KMS-11 (cell line): ENCODE data around the gene NPIPB2.
"Not testable (repeated sequence)": the region's sequence is repeated elsewhere in the genome, so short reads cannot be mapped to it uniquely, and the experiment has no call there.

ENCODE experiments used
- H2AFZ ChIP-seq: fragments of 200-600 bp; sonication (generic); 2 replicates; pipeline ENCODE4 v1.6.1; 2016; ENCODE audit warnings: antibody characterized with exemption, mixed run types, low read depth
- H3K27ac ChIP-seq: fragments of 200-600 bp; sonication (generic); 2 replicates; pipeline ENCODE4 v1.6.1; 2016; ENCODE audit warnings: mild to moderate bottlenecking, mixed run types
- H3K27me3 ChIP-seq: fragments of 200-600 bp; sonication (generic); 2 replicates; pipeline ENCODE4 v1.6.1; 2017; ENCODE audit warnings: mild to moderate bottlenecking, low read depth, mixed run types, moderate library complexity; ENCODE audit not compliant: insufficient read depth
- H3K36me3 ChIP-seq: fragments of 200-600 bp; sonication (generic); 2 replicates; pipeline ENCODE4 v1.6.1; 2017; ENCODE audit warnings: mild to moderate bottlenecking, mixed run types; ENCODE audit not compliant: insufficient read depth
- H3K4me1 ChIP-seq: fragments of 200-600 bp; sonication (generic); 2 replicates; pipeline ENCODE4 v1.6.1; 2016; ENCODE audit warnings: mild to moderate bottlenecking, low read depth, mixed run types; ENCODE audit not compliant: poor library complexity, severe bottlenecking
- H3K4me2 ChIP-seq: fragments of 200-600 bp; sonication (generic); 2 replicates; pipeline ENCODE4 v1.7.0; 2016; ENCODE audit warnings: mild to moderate bottlenecking, mixed run types
- H3K4me3 ChIP-seq: fragments of 200-600 bp; sonication (generic); IDR thresholded peaks from 2 replicates; pipeline ENCODE4 v1.6.1; 2017; ENCODE audit warnings: low read depth, low read length, mixed read lengths; ENCODE audit not compliant: insufficient read depth
- H3K79me2 ChIP-seq: fragments of 200-600 bp; sonication (generic); 2 replicates; pipeline ENCODE4 v1.6.1; 2016; ENCODE audit warnings: low read depth, mixed run types; ENCODE audit not compliant: insufficient read depth
- H3K9ac ChIP-seq: fragments of 200-600 bp; sonication (generic); 2 replicates; pipeline ENCODE4 v1.6.1; 2016; ENCODE audit warnings: mild to moderate bottlenecking, mixed run types
- H4K20me1 ChIP-seq: fragments of 200-600 bp; sonication (generic); 2 replicates; pipeline ENCODE4 v1.6.1; 2016; ENCODE audit warnings: mild to moderate bottlenecking, mixed run types; ENCODE audit not compliant: insufficient read depth
- CTCF ChIP-seq: fragments of 200-600 bp; sonication (generic); conservative IDR thresholded peaks from 2 replicates; pipeline ENCODE4 v1.6.1; 2017; ENCODE audit warnings: low read depth, mild to moderate bottlenecking, antibody characterized with exemption, low read length, moderate library complexity, mixed read lengths

NPIPB2 gene

GRCh38 chr16:11967195-11967911, 25.5 kb upstream of the NPIPB2 start:
- peak overlapping the region; percentile 89 for H3K4me2 ChIP-seq
- peak overlapping the region; percentile 95 for H3K27ac ChIP-seq
- no peaks in the 10 kb centered on the region for H4K20me1 ChIP-seq
- peaks cover 76% of the 10 kb centered on the region for H3K79me2 ChIP-seq
- no peak overlapping the region for H2AFZ ChIP-seq
- no peaks in the 10 kb centered on the region for H3K27me3 ChIP-seq
- no peak for TF ChIP-seq CTCF
- peaks cover 23% of the 10 kb centered on the region; the same call in 1 of the 2 replicates for H3K36me3 ChIP-seq
- peaks cover 58% of the 10 kb centered on the region for H3K4me1 ChIP-seq
- H3K9ac ChIP-seq = peak overlapping the region; percentile 91
- no peak overlapping the region for H3K4me3 ChIP-seq

- H3K27ac ChIP-seq = peak overlapping the region; percentile 95
- no peak overlapping the region for H2AFZ ChIP-seq
- H3K79me2 ChIP-seq = peaks cover 68% of the 10 kb centered on the region
- peak overlapping the region; percentile 89 for H3K4me2 ChIP-seq
- TF ChIP-seq CTCF = no peak
- peaks cover 21% of the 10 kb centered on the region; the same call in 1 of the 2 replicates for H3K36me3 ChIP-seq
- H3K9ac ChIP-seq = peak overlapping the region; percentile 91
- no peak overlapping the region for H3K4me3 ChIP-seq
- H3K4me1 ChIP-seq = peaks cover 58% of the 10 kb centered on the region
- H3K27me3 ChIP-seq = no peaks in the 10 kb centered on the region
- no peaks in the 10 kb centered on the region for H4K20me1 ChIP-seq
Measured at GRCh38 chr16:11966173-11966572, 24.3 kb upstream of the NPIPB2 start.

GRCh38 chr16:11964761-11965551, 23.1 kb upstream of the NPIPB2 start, which contains the start of gene TNFRSF17:
Gene TNFRSF17 (plus strand): TSS chr16:11965210. CDS start chr16:11965325, 115 bp downstream.
- Histone ChIP-seq H2AFZ (no peak within 1 kb of the TSS), H3K79me2 (peaks cover 58% of the 10 kb centered on the region), H3K4me1 (peaks cover 58% of the 10 kb centered on the region), H3K9ac (peak within 1 kb of the TSS; percentile 91), H3K27ac (peak within 1 kb of the TSS; percentile 95), H3K27me3 (no peaks in the 10 kb centered on the region), H3K4me2 (peak within 1 kb of the TSS; percentile 89), H3K4me3 (no peak within 1 kb of the TSS), H3K36me3 (peaks cover 21% of the 10 kb centered on the region; the same call in 1 of the 2 replicates), H4K20me1 (no peaks in the 10 kb centered on the region)
- TF ChIP-seq CTCF = 0 out of 2 replicates have a peak, but pooled peaks have one; percentile 9

GRCh38 chr16:11963706-11964105, 21.9 kb upstream of the NPIPB2 start:
- H3K4me3 ChIP-seq = no peak overlapping the region
- H3K79me2 ChIP-seq = peaks cover 46% of the 10 kb centered on the region

DNA sequence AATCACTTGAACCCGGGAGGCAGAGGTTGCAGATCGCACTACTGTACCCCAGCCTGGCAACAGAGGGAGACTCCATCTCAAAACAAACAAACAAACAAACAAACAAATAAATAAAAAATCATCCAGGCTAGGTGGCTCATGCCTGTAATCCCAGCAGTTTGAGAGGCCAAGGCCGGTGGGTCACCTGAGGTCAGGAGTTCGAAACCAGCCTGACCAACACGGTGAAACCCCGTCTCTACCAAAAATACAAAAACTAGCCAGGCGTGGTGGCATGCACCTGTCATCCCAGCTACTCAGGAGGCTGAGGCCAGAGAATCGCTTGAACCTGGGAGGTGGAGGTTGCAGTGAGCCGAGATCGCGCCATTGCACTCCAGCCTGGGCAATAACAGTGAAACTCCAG, 21.1 kb upstream of the NPIPB2 start:
- Histone ChIP-seq H3K9ac (peak overlapping the region; percentile 91; the same call in 1 of the 2 replicates), H3K27ac (peak overlapping the region; percentile 95), H3K79me2 (peaks cover 42% of the 10 kb centered on the region), H3K4me2 (peak overlapping the region; percentile 89), H3K4me1 (peaks cover 59% of the 10 kb centered on the region)
- H3K27me3 ChIP-seq, H4K20me1 ChIP-seq, H2AFZ ChIP-seq, H3K4me3 ChIP-seq, H3K36me3 ChIP-seq: not testable (repeated sequence)

More at GRCh38 chr16:11963706-11964105, 21.9 kb upstream of the NPIPB2 start:
- no peaks in the 10 kb centered on the region for H3K27me3 ChIP-seq
- H3K36me3 ChIP-seq = peaks cover 11% of the 10 kb centered on the region; the same call in 1 of the 2 replicates
- no peak for TF ChIP-seq CTCF
- H2AFZ ChIP-seq = 0 out of 2 replicates have a peak overlapping the region, but pooled peaks have one; percentile 27
- H4K20me1 ChIP-seq = no peaks in the 10 kb centered on the region
- peak overlapping the region; percentile 91 for H3K9ac ChIP-seq
- H3K4me1 ChIP-seq = peaks cover 58% of the 10 kb centered on the region
- peak overlapping the region; percentile 95 for H3K27ac ChIP-seq
- H3K4me2 ChIP-seq = peak overlapping the region; percentile 89

GRCh38 chr16:11962457-11962856, 20.6 kb upstream of the NPIPB2 start:
- H2AFZ ChIP-seq, H3K9ac ChIP-seq, H4K20me1 ChIP-seq, H3K36me3 ChIP-seq, H3K27me3 ChIP-seq, H3K4me3 ChIP-seq: not testable (repeated sequence)
- Histone ChIP-seq H3K4me2 (peak overlapping the region; percentile 89), H3K79me2 (peaks cover 38% of the 10 kb centered on the region), H3K4me1 (peaks cover 64% of the 10 kb centered on the region), H3K27ac (peak overlapping the region; percentile 95)
